Smooth muscle cell of the brain vasculature (primary cell): ENCODE results near the gene TVP23C.
A peak's percentile ranks its signal among the peaks of the same experiment; 100 is the strongest.

Experiments
- DNase-seq: peaks from one replicate; pipeline ENCODE4 v3.0.0-alpha.2; 2012; ENCODE audit warnings: low read depth, low spot score

Gene TVP23C

DNA sequence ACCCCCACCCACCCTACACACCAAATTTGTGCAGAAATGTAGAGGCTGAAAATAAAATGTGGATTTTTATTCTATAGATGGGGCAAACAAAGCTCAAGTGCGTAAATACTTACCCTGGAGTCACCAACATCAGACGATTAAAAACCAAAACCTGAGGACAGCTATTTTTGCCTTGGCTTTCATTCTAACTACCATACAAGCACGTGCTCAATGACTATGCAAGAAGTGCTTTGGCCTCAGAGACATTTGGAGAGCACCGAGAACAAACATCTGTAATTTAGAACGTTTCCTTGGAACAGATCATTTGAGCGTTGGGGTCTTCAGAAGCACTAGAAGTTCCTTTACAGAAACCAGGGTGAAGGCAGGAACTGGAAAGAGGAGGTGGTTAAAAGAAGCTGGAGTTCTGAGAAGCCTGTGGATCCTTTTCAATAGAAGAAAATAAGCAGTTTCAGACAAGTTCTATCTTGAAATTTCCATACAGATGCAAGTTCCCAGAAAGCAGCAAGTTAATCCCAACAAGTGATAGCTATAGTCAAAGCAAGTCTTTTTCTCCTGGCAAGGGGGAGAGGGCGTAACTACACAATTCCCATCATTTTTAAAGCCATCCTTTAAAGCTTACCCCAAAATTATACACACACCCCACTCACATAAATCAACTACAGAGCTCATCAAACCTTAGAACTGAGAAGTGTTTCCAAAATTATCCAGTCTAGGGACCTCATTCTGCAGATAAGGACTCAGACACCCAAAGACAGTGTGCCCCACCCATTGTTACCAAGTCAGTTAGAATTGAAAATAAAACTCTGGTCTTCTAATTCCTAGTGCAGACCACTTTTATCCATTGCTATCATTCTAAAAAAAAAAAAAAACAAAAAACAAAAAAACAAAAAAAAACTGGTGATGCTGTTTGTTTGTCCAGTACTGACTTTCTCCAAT lies 66.3 kb downstream of the TVP23C start:
- DNase-seq, result no peak

GRCh38 chr17:15494821-15495220 lies 68.5 kb downstream of the TVP23C start:
- DNase-seq, result no peak

- no peak for DNase-seq
Observed at GRCh38 chr17:15493693-15494035, 69.6 kb downstream of the TVP23C start.

DNA sequence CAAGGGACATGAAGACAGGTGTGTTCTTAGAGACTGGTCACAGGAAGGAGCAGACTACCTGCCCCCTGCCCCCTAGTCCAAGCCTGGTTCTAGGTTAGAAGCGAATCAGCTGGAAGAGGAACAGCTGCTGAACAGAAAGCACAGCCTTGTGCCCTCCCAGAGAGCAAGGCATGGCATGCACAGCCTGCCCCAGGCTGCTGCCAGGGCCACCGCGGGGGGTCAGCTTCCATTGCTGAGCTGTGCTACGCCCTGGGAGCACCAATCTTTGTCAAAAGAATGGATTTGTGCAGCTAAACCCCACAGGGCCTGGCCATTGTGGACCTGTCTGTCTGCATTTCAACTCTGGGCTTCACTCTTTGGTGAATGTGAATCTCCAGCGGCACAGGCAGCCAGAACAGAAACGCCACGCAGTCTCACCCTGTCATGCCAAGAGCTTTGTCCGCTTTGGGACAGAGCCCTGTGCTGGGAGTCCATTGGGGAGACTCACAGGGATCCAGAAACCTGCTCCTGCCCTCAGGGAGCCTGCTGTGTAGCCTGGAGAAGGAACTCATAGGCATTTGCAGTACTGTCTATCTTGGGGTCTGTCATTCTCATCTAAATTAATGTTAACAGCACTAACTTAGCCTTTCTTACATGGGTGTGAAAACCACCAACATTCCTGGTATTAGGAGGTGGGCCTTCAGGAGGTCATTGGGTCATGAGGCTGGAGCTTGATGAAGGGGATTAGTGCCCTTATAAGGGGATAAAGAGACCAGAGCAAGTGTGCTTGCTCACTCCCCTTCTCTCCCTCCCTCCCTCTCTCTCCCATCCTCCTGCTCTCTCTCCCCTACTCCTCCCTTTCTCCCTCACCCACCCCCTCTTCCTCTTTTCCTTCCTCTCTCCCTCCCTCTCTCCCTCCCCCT lies 70.2 kb downstream of the TVP23C start:
- no peak for DNase-seq

DNA sequence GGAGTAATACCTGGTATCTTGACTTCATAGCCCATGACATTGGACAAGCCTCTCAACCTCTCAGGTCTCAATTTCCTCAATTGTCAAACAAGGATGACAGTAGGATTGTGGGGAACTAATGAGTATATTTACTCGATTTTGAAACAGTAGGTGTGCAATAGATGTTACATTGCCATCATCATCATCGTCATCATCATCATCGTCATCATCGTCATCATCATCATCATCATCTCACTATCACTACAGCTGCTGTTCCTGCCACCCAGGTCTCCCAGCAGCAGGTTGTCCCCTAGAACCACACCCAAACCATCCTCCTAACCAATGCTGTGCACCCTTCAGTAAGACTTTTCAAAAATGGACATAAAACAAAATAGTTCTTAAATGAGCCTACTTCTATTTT lies 71.1 kb downstream of the TVP23C start:
- no peak for DNase-seq

DNA sequence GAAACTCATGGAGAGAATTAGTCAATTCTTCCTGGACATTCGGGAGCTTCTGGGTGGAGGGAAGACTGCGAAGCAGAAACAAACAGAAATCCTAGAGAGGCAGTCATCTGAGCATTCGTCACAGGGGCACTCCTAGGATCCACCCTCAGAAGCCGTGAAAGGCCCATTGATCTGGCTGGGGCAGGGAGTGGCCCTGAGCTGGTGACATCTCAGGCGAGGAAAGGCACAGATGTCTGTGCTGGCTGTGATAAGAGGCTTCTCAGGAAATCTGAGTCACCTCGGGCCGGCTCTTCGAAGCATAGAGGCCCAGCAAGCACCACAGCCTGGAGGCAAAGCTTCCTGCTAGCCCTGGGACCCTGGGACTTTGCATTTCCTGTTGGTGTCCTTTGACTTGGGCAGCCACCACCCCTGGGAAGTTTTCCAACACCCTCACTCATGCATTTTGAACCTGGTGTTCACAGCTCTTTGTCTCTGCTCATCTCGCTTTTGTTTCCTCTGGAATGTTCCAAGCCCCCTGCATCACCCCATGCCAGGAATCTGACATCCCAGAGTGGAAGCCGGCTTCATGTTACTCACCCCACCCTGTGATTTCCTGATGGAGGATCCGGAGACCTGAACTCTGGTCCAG lies 72.5 kb downstream of the TVP23C start:
- DNase-seq, result peak; percentile 28

GRCh38 chr17:15488557-15488956 lies 74.7 kb downstream of the TVP23C start:
- no peak for DNase-seq

DNA sequence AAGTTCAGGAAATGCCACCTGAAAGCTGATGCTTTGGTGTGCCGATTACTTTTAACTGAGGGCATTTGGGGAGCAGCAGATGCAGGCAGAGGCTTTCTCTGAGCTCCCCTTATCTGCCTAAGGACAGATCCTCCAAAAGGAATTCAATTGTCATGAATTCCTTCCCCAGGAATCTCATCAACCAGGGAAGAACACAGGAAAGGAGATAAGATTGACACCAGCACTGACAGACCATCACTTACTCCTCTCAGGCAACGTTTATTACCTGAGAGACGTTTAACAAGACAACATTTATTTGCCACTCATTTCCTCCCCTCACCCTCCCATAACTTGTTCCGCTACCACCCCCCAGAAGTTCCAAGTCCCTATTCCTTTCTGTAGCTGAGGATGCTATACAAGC lies 78.2 kb downstream of the TVP23C start:
- no peak for DNase-seq

DNA sequence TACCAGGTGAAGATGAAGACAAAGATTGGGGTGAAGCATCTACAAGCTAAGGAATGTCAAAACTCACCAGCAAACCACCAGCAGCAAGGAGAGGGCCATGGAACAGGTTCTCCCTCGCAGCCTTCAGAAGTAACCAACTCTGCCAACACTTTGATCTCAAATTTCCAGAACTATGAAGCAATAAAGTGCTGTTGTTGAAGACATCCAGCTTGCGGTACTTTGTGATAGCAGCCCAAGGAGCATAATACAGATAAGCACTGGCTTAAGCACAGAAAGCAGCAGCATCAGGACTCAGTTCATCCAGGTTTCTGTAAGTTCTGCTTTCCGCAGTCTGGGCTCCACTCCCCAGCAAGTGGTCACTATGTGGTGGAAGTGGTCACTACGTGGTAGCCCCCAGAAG lies 79.9 kb downstream of the TVP23C start:
- DNase-seq, result no peak

DNA sequence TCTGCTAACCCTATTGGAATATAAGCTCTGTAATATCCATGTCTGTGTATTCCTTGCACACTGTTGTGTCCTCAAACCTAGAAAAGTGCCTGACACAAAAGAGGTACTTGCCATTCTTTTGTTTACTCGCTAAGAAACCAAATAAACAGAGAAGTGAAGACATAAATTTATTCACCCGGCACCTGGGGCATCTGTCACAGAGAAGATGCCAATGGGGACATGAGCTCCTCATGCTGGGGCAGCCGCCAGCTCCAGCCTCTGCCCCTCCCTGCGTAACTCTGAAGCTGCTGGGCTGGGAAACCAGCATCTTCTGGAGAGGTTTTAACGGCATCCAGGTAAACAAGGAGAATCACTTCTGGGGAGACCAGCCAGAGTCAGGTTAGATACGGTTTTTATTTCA lies 80.8 kb downstream of the TVP23C start:
- DNase-seq, result no peak

- no peak for DNase-seq
Observed at GRCh38 chr17:15481481-15481880, 81.8 kb downstream of the TVP23C start.

DNA sequence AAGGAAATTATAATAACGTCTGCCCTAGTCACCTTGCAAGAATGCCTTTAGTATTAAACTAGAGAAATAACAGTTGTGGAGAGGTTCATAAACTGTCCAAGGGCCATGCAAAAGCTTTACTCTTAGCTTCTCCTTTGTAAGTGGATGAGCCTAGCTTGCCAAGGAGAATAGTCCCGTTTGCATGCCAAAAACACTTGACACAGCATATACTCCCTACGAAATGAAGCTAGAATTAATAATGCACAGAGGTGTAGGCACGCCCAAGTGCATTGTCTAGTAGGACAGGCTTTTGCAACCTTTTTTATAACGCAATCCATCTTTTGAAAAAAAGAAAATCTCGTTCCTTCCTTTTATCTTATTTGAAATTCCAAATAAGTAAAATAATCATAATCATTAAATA lies 83.1 kb downstream of the TVP23C start:
- DNase-seq, result no peak

- no peak for DNase-seq
Observed at GRCh38 chr17:15479703-15480102, 83.6 kb downstream of the TVP23C start.

DNA sequence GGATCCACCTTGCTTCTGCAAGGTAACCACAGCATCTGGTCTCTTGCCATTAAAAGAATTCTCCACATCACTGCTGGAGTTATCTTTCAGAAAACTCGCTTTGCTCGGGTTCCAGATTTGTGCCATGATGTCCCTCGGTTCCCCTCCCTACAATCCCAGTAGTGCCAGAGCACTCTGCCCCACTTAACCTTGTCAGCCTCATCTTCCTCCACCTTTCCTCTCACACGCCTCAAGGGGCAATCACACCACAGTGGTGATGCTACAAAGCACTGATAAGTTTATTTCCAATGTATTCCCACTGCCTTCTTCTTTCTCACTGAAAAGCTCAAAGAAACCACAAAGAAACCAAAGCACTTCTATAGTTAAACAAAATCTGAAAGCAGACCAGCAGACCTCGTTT lies 84.4 kb downstream of the TVP23C start:
- DNase-seq, result no peak

DNA sequence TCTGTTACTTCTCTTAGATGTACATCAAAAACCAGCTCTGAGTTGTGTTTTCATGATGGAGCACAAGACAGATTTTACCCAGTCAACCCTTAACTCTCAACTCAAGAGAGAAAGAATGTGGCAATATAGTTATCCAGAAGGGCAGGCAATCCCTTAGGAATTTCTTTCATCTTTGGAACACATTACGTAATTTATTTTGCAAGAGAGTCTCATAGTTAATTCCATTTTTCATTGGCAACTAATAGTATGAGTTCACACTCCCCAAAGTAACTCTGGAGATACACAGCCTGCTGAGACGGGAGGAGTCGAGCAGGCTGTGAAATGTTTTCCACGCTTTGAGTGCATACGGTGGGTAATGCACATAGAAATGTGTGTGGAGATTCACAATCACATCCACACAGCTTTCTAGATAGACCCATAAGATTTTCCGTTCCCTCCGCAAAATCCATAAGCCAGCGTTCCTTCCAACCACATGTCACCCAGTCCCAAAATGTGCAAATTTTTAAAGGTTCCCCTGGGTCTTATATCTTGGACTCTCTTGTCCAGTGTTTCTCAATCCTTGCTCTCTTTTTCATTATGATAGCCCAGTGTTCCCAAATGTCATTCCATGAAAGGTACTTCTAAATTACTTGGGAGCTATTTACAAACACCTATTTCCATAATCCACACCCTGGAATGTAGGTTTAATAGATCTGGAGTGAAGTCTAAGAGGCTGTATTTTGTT lies 87.5 kb downstream of the TVP23C start:
- no peak for DNase-seq

DNA sequence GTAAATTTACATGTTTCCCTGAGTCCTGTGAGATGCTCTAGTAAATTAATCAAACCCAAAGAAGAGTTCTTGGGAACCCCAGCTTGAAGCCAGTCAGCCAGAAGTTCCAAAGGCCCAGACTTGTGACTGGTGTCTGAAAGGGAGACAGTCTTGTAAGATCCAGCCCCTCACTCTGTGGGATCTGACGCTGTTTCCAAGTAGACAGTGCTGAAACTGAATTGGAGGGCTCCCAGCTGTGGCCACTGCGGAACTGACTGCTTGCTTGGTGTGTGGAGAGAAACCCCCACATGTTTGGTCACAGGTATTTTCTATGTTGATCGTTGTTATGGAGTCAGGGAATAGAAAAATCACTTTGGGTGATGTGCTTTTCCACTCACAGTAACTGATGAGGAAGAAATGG lies 90.4 kb downstream of the TVP23C start:
- DNase-seq, result no peak

DNA sequence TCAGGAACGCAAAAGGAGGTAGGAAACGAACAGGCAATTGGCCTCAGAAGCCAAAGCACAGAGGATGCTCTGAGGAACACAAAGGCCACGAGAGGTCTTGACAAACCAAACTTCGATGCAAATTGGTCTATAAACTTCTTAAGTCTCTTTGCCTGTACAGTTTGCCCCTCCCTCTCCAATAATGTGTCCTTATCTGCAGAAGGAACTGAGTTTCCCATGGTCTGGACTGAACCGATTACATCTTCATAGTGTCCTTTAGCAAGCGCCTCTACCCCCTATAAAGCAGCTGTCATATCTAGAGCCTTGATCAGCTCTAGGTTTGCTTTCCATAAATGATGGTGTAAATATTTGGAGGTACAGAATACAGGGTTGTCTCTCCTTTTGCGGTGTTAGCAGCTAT lies 92.7 kb downstream of the TVP23C start:
- no peak for DNase-seq

GRCh38 chr17:15469260-15469659 lies 94.0 kb downstream of the TVP23C start:
- DNase-seq, result peak; percentile 96

DNA sequence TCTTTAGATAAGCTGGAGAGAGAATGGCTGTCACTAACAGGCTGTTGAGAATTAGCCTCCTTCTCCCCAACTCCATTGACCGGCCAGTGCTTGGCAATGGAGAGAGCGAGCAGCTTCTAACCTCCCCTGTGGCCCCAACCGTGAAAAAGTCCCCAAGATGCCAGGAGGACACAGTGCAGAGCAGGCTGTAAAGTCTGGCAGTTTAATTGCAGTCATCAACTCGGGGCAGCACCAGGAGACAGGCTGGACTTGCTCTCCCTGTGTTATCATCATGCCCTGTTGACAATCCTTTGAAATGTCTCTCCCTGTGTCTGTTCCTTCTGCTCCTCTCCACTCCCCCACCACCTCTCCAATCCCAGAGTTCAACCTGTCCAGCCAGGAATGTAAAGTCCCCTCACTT lies 95.2 kb downstream of the TVP23C start:
- DNase-seq, result no peak

GRCh38 chr17:15467592-15467991 lies 95.7 kb downstream of the TVP23C start, which contains the start of gene CDRT4:
CDRT4 (minus strand) TSS chr17:15467621; CDS start chr17:15440238, 27,383 bp downstream.
- DNase-seq, result no peak

GRCh38 chr17:15466131-15466530 lies 97.2 kb downstream of the TVP23C start:
- DNase-seq, result no peak
